Stimulated activated CD4-positive, alpha-beta T cell treated with anti-CD3 and anti-CD28 coated beads, Interleukin-4, amount 100 ng/mL, for 24 hours (primary cell): Measurements from ENCODE around the gene NBEAL2.
"Not testable (repeated sequence)": the region's sequence is repeated elsewhere in the genome, so short reads cannot be mapped to it uniquely, and the experiment has no call there.

Source experiments
- DNase-seq: peaks from one replicate; pipeline ENCODE4 v3.0.0-alpha.2; 2020

The NBEAL2 gene

DNA sequence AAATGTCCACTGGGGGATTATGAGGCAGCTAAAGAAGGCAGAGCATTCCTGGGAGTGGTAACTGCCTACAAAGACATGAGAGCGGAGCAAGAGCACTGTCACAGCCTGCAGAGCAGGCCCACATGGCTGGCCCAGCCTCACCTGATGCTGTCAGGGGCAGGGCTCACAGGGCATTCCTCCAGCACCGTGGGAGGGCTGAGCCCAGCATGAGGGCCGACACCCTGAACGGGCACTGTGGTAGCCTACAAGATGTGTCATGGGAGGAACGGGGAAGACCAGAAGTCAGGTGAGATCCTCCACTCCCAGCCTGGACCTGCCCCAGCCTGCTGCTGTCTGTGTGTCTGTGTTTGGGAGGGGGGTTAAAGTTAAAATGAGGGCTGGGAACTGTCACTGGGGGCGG is 33.0 kb upstream of the NBEAL2 start:
- no peak for DNase-seq

DNA sequence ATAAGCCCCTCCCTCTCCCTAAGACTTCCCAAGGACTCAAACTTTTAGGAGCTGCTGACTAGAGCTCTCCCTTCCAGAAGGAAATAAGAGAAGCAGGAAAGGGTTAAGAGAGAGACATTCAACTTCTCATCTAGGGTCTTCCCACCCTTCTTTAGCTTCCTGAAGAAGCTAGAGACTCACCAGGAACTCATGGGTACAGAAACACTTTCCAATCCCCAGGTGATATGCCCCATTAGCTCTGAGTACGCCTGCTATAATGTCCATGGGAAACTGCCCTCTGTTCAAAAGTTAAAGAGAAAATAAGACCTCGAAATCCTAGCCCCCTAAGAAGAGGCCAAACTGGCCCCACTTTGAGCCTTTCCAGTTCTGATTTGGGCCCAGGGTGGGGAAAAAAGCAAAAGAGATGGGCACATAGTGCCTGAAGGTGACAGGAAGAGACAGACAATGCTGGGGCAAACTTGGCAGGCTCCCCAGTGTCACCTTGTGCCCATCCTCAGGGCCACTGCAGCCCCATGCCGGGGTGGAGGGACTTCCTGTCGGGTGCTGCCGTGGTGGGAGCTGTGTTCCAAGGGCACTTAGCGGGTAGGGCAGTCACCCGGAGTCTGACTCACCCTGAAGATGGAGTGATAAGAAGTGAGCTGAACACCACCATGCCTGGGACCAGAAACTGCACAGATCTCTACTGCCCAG is 32.5 kb upstream of the NBEAL2 start:
- DNase-seq = peak; percentile 61

DNA sequence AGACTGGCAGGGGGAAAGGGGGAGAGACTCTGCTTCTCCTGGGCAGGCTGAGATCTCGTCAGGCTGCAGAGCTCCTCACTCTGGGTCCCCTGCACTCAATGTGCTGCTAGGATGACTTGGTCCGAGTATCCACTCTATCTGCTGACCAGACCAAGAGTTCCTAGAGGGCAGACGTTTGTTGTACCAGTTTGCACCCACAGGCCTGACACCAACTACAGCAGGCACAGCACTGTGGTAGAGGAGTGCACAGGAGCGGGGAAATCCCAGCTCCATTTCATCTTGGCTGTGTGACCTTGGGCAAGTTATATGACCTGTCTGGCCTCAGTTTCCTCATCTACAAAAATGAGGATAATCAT is 31.9 kb upstream of the NBEAL2 start:
- no peak for DNase-seq

DNA sequence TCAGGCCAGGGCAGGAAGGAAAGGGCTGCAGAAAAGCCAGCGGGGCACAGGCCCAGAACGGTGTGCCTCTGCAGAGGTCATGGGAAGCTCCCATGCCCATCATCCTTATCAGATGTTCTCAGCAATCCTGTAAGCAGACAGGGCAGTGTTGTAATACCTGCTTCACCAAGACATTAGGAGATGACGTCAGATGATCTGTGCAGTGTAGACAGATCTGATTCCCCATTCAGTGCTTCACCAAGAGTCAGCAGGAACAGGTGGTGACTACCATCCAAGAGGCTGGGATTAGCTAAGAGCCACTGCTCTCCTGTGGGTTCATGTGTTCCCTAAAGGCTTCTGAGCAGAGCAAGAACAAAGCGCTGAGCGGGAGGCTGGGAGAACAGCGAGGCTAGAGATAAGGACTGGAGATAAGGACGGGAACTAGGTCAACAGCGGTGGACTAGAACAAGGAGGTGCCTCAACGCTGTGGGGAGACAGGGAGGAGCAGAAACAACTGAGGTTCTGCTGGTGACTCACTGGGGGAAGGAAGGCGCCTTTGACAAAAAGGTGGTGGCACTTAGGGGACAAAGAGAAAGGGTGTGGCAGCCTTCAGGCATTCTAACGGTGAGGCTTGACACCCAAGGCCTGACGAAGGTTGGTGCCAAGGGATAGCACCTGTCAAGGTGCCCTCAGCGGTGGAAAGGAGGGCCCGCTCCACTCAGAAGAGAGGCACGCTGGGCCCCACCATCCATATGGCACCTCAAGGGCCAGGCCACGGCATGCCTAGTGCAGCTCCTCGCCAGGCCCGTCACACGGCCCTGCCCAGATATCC is 31.3 kb upstream of the NBEAL2 start:
- peak; percentile 69 for DNase-seq

DNA sequence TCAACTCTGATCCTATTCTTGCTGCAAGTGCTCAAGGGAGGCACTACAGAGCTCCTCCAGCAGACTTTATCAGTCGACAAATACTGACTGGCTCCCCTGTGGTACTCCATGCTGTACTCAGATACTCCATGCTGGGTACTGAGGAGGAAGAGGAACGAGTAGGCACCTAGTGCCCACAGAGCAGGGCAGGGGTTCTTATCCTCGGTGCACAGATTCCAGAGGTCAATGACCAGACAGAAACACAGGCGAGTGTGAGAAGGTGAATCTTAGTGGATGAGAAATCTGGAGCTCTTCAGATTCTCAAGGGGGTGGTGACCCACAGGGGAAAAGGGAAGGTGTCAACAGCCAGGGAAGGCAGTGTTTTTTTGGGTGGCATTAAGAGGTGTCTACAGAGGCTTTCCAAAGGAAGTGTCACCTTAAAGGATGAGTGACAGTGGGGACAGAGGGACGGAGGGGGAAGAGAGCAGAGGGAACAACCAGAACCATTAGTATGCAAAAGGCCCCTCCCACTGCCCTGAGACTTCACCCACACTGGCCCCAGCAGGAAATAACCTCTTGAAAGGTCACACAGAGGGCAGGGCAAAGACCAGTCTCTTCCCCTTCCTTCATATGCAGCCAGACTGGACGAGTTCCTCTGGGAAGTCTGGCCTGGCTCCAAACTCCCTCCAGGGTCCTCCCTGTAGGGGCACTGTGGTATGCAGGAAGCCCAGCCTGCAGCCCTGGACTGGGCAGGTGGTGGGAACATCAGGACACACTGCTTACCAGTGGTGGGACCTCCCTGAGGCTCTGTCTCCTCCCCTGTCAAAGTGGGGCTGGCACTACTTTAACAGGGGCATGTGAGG is 30.4 kb upstream of the NBEAL2 start:
- peak; percentile 13 for DNase-seq

DNA sequence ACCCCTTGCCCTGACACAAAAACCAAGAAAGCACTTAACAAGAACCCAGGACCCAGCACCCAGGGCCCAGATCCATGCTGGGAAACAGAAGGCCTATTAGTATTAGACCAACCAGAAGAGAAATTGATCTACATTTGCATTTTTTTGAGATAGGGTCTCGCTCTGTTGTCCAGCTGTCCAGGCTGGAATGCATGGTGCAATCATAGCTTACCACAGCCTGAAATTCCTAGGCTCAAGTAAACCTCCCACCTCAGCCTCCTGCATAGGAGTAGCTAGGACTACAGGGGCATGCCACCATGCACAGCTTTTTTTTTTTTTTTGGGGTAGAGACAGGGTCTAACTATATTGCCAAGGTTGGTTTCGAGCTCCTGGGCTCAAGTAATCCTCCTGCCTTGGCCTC is 29.3 kb upstream of the NBEAL2 start:
- DNase-seq = no peak

DNA sequence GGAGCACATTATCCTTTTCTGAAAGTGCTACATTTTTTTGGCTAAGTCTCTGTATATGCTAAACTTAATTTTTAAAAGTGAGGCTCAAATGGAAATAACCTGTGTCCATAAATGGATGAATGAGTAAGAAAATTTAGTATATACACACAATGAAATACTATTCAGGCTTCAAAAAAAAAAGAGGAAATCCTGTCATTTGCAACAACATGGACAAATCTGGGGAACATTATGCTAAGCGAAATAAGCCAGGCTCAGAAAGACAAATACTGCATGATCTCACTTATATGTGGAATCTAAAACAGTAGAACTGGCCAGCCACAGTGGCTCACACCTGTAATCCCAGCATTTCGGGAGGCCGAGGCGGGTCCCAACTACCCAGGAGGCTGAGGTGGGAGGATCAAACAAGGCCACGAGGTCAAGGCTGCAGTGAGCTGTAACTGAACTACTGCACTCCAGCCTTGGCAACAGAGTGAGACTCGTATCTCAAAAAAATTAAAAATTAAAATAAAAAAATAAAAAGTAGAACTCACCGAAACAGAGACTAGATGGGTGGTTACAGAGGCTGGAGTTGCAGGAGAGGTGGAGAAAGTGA is 28.7 kb upstream of the NBEAL2 start:
- DNase-seq = no peak

DNA sequence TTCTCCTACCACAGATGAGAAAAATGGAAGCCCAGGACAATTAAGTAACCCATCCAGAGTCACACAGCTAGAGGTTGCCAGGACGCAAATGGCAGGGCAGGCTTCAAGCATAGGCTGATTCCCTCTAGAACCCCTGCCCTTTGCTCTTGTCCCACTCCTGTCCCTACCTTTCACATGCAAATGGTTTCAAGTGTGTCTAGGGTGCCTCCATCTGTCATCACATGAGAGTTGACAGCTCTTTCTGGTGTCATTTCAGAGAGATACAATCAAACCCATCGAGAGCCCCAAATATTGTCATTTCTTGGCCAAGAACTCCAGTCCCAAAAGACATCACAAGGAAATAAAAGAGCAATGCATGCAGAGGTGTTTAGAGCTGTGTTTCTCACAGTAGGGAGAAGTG is 26.7 kb upstream of the NBEAL2 start:
- no peak for DNase-seq

DNA sequence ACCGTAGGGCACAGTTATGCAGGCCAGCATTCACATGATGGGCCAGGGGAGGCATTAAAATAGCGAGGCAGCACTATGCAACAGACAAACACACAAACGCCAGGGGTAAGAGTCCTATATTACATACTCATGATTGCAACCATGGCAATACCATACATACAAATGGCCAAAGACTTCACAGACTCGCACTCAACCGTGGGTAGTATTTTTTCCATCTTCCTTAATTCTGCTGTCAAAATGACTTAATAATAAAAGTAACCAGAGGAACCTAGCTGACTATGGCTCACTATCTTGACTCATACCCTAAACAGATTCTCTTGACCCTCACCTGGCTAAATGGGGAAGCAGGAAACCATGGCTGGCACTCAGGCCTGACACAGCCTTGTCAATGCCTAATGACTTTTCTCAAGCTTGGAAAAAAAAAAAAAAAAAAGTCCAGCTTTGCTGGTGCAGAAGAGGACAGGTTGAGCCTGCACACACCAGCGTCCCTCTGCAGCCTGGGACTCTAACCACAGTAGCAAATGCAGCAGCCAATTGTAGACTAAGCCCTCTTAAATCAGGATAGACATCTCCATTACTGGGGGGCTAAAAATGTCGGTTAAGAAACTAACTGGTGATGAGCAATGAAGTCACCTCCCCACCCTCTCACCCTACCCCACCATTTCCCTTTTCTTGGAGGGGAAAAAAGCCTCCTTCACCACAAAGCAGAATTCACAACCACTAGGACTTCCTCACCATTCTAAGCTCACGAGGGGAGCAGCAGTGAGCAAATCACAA is 26.0 kb upstream of the NBEAL2 start:
- DNase-seq = no peak

DNA sequence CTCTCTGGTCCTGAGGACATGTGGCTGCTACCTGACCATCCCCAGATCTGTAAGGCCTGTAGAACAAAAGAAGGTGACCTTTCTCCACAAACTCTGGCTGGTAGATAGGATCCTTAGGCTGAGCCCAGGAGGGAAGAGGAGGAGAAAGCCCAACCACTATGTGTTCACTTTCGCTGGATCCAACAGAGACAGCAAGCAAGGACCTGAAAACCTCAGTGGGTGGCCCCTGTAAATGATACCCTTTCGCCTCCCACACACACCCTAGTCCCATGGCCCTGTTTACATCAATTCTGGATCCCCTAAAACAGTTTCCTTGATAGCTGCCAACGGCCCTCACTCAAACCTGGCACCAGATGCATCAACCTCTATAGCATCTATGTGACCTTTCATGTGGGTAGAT is 25.3 kb upstream of the NBEAL2 start:
- no peak for DNase-seq

DNA sequence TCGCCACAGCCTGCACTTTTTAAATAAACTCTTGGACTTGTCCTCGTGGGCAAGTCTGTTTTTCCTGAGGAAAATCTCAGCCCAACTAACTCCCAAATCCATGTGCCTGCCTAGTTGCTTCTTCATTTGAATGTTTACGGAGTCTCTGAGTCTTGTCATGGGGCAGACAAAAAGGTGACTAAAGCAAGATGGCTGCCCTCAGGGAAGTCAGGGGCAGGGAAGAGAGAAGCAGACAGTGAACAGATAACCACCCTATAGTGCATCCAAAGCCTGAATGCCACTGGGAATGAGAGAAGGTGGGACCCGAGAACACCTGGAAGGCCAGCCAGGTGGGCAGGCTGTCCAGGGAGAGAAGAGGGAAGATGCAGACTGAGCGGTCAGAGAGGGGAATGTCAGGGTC is 24.3 kb upstream of the NBEAL2 start:
- no peak for DNase-seq

DNA sequence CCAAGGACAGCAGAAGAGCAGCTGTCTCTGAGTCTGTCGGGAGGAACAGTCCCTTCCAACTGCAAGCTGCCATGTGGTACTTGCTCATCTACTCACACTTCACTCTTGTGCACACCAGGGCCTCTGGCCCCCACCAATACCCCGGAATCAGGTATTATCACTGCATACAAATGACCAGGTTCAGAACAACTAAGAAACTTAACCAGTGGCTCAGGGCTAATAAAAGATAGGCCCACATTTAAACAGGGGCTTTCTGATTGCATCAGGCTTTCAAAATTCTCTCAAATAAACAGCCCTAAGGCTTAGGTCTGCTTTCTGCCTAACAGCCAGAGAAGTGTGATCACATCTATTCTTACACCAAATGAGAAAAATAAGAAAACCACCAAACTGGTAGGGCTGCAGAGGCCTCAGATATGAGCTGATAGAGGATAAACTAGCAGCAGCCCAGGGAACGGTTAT is 23.6 kb upstream of the NBEAL2 start:
- no peak for DNase-seq

DNA sequence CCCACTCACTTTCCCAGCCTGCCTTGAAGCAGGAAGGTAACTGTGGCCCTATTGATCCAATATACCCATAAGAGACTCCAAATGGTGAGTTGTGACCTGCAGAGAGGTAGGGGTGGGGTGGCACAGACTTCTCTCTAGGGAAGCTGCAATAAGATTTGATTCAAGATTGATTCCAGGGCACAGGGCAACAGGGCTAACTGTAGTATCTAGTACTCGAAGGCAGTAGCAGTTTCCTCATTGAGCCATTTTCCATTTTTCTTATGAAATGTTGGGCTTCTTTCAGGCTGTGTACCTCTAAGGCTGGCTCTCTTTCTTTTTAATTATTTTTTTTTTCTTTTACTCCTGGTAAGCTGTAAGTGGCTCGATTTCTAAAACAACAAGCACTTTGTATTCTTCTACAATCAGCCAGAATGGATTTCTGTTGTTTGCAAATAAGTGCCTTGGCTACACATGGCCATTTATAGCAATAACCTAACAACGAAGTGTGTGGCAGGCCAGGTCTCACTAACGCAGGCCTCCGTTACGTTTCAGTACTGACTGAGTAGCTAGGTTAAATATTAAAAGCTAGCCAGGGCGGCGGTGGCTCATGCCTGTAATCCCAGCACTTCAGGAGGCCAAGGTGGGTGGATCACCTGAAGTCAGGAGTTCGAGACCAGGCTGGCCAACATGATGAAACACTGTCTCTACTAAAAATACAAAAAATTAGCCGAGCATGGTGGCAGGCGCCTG is 22.2 kb upstream of the NBEAL2 start:
- DNase-seq = no peak

DNA sequence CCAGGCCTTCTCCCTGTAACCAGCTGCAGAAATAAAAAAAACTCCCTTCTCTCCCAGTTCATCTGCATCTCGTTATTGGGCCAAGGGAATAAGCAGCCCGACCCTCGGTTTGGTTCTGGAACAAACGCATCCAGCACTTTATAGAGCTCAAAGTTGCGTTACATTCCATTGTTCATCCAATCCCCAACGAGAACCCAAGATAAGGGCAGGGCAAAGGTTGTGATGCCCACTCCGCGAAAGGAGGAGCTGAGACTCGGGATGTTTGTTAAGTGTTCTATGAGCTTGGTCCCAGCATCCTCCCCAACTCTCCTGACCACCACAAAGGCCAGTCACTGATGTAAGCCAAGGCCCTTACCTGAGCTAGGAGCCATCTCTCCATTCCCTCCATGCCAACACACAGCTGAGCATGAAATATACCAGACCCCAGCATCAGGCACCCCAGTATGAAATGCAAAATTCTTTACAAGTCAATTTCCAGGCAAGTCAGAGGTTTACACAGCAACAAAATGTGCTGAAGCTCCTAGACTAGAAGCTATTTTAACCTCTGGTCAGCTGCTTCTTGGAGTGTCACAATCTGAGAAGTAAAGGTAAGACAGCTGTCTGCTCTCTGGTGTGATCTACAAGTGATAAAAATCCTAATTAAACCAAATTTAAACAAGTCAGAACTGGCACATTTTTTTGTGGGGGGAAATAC is 20.9 kb upstream of the NBEAL2 start:
- DNase-seq = no peak

DNA sequence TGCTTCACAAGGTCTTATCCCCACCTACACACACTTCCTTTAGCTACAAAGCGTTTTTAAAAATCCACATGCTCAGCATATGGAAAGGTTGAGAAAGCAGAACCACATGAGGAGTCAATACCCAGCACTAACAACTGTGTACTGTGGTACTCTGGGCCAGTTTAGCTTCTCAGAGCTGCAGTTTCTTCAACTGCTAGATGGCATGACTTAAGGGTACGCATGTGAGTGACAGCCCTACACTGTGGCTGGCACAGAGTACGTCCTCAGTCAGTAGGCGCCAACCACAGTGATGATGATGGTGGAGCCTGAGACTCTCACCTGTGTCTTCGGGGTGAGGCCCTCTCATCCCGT is 20.3 kb upstream of the NBEAL2 start:
- DNase-seq = peak; percentile 63

DNA sequence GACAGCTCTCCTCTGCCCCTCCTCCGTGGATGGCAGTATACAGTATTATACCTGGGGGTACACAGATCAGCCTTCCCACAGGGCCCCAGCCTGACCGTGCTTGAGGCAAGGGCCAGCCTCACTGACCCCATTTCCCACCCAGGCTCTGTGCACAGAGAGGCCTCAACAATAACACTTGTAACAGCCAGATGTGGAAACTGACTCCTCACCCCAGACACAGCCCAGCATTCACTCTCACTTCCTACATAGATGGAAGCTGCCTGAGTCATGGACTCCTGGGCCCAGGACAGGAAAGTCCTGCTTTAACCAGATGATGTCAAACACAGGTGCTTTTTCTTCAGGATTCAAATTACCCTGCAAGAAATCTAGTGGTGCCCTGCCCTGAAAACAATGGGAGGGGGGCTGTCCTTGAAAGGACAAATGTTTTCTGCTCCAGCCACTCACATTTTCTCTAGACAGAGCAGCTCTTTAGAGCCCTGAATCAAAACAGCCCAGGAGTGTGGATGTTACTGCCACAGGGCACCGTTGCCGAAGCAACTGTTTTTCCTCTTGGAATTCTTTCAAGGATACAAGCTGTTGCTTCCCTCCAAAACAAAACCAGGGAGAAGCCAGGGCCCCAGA is 19.3 kb upstream of the NBEAL2 start:
- DNase-seq = no peak

DNA sequence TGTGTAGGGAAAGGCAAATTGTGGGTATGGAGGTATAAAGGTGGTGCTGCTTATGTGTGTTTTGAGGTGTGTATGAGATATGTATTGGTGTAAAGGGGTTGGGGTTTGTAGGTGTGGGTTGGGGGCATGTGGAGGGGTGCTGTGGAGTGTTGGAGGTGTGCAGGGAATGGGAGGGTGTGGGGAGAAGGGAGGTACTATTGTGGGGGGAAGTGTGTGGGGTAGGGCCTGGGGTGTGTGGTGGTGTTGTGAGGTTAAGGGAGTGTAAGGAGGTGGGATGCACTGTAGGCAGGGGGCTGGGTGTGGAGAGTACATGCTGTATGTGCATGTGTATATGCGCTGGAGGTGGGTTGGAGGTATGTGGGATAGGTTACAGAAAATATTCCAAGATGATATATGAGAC is 18.6 kb upstream of the NBEAL2 start:
- no peak for DNase-seq

DNA sequence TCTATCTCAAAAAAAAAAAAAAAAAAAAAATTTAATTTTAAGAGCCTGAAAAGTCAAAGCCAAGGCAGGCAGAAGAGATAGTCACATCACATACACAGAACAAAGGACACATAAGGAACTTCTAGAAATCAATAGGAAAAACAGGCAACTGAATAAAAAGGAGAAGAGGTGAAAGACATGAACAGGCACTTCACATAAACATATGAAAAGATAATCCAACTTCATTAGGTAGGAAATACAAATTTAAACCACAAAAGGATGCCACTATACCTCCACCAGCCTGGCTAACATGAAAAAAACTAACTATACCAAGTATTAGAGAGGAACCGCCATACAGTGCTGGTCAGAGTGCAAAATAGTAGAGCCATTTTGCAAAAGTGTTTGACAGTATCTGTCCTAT is 17.0 kb upstream of the NBEAL2 start:
- DNase-seq = no peak

DNA sequence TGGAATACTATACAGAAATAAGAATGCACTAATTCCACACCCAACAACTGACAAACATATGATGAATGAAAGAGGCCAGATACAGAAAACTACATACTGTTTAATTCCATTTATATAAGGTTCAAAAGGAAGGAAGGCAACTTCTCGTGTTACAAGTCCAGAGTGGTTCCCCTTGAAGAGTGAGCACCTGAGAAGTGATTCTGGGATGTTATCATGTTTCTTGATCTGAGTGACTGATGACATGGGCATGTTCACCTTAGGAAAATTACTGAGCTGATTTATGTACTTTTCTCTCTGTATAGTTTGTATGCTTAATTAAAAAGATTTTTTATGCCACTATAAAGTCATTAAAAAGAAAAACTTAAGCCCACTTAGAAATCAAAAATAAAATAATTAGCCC is 16.5 kb upstream of the NBEAL2 start:
- no peak for DNase-seq

DNA sequence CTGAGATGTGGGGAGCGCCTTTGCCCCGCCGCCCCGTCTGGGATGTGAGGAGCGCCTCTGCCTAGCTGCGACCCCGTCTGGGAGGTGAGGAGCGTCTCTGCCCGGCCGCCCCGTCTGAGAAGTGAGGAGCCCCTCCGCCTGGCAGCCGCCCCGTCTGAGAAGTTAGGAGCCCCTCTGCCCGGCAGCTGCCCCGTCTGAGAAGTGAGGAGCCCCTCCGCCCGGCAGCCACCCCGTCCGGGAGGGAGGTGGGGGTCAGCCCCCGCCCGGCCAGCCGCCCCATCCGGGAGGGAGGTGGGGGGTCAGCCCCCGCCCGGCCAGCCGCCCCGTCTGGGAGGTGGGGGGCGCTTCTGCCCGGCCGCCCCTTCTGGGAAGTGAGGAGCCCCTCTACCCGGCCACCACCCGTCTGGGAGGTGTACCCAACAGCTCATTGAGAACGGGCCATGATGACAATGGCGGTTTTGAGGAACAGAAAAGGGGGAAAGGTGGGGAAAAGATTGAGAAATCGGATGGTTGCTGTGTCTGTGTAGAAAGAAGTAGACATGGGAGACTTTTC is 15.4 kb upstream of the NBEAL2 start:
- DNase-seq = not testable (repeated sequence)
